Ureter (tissue), 1 donor: Measurements from ENCODE around the gene PTPRA. TPM values are rescaled to one million over a fixed set of nuclear protein-coding genes. Genes with fewer than 3 reads are reported as not detected.
A peak's percentile ranks its signal among the peaks of the same experiment; 100 is the strongest.

Source experiments
- DNase-seq: peaks from one replicate; pipeline ENCODE4 v3.0.0-alpha.2; 2020; ENCODE audit warnings: low spot score
- total RNA-seq: library from RNA; stranded (reverse); gene quantifications from one replicate; pipeline ENCODE4 v1.2.4, GENCODE V29; 2023
- donor health status: DM: yes; HTN: yes; CAD: no.

PTPRA gene
- total RNA-seq, 1 donor from 2014 or later: 79.5 TPM

DNA sequence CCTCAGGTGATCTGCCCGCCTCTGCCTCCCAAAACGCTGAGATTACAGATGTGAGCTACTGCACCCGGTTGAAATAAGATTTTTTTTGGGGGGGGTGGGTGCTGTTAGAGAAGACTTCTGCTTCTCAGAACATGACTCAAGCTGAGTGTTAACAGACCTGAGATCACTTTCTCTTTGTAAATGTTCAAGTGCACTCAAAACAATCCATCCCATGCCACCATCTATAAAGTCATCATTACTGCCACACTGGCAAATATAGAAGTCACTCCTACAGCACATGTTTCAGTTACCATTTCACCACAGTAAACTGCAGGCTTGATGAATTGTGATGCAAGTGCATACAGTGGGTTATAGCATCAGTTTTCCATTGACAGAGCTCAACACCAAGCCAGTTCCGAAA lies 23.8 kb upstream of the PTPRA start:
- no peak for DNase-seq

DNA sequence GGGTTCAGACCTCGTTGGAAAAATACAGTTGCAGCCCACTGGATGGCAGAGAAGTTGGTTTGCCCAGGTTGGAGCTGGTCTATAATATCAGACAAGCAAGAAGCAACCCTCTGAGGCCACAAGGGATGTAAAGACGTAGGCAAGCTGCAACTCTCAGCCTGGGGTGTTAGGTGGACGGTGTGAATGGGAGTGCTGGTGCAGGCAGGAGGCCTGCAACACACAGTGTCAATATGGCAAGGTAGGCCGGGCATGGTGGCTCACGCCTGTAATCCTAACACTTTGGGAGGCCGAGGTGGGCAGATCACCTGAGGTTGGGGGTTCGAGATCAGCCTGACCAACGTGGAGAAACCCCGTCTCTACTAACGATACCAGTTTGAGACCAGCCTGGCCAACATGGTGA lies 22.2 kb upstream of the PTPRA start:
- no peak for DNase-seq

DNA sequence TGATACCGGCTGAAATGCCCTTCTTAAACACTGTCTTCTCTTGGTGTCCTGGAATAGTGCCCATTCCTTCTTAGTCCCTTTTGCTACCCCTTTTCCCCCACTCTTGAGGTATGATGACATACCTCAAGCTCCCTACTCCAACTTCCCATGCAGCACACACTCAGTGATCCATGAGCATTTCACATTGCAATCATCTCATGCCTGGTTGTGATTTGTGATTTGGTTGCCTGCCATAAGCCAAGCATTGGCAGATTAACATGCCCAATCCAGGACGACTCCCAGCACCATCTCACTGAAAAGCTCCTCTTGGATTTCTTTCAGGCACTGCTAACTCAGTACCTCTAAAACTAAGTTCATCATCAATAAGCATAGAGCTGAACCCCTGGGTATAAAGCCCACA lies 14.7 kb upstream of the PTPRA start:
- no peak for DNase-seq

DNA sequence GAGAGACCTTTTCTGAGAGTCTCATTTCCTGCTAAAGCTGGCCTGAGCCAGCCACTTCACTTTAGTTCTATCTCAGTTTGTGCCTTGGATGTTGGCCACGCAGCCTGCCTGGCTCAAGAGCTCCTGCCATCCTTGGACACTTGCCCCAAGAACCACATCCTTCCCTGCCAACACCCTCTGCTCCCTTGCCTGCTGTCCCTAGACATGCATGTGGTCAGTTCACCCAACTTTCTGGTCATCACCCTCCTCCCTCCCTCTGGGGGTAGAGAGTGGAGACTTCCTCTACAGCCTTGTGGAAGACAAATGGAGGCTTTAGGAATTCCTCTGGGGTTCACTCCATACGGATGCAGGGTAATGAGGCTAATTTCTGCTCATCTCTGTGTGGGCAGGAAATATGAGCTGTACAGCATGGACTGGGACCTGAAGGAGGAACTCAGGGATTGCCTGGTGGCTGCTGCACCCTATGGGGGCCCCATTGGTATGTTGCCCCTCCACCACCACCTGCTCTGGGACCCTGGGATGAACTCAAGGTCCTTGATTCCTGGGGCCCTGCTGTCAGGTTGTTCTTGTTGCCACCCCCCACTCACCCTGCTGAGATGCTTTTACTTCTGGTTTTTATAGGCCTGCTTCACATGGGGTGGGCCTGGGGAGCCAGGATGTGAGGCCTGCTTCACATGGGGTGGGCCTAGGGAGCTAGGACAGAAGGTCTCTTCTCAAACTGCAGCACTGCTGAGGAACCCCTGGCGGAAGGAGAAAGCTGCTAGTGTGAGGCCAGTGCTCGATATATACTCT lies 13.8 kb upstream of the PTPRA start:
- no peak for DNase-seq

DNA sequence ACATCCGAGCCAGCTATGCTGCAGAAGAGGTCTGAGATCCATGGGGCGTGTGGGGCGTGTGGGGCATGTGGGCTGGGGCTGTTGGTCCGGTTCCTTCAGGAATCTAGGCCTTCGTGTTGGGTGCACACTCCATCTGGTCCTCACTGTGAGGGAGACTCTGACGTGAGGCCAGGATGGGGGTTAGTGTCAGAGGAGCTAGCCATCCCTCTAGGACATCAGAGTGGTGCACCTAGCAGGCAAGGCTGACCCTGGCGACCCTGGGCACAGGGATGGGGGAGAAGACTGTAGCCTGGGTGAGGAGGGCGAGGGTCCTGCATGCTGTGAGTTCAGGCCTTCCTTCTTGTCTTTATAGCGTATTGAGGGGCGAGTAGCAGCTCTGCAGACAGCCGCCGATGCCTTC lies 8.7 kb upstream of the PTPRA start:
- no peak for DNase-seq

DNA sequence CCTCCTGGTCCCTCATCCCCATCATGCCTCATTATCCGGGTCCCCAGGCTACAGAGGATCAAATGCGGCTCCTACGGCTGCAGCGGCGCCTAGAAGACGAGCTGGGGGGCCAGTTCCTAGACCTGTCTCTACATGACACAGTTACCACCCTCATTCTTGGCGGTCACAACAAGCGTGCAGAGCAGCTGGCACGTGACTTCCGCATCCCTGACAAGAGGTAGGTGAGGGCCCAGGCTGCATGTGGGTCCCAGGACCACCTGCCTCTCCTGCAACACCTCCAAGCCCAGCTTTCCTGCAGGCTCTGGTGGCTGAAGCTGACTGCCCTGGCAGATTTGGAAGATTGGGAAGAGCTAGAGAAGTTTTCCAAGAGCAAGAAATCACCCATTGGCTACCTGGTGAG lies 8.2 kb upstream of the PTPRA start:
- no peak for DNase-seq

DNA sequence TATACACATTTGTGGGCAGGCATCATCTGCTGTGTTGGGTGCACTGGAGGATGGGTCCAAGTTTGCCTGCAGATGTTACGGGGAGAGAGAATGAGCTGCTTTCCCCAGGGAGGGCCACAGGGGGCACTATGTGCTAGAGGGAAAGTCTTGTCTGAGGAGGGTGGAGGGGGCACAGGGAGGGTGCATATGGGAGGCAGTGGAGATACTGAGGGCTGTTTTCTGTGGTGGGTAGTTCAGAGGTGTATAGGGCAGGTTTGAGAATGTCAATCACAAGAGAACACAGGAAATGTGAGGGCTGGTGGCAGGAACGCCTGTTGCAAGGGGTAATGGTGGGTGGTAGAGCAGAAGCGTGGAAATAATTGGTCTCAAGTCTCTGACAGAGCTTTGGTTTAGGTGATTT lies 7.7 kb upstream of the PTPRA start:
- no peak for DNase-seq

DNA sequence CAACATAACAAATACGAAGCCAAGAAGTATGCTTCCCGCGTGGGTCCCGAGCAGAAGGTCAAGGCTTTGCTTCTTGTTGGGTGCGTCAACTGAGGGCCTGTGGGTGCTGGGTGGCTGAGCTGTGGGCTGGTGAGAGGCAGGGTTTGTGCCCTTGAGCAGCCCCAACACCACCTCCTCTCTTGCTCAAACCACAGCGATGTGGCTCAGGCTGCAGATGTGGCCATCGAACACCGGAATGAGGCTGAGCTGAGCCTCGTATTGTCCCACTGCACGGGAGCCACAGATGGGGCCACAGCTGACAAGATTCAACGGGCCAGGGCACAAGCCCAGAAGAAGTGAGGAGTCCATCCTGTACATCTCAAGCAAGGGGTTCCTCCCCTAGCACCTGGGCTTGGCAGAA lies 7.0 kb upstream of the PTPRA start:
- no peak for DNase-seq

DNA sequence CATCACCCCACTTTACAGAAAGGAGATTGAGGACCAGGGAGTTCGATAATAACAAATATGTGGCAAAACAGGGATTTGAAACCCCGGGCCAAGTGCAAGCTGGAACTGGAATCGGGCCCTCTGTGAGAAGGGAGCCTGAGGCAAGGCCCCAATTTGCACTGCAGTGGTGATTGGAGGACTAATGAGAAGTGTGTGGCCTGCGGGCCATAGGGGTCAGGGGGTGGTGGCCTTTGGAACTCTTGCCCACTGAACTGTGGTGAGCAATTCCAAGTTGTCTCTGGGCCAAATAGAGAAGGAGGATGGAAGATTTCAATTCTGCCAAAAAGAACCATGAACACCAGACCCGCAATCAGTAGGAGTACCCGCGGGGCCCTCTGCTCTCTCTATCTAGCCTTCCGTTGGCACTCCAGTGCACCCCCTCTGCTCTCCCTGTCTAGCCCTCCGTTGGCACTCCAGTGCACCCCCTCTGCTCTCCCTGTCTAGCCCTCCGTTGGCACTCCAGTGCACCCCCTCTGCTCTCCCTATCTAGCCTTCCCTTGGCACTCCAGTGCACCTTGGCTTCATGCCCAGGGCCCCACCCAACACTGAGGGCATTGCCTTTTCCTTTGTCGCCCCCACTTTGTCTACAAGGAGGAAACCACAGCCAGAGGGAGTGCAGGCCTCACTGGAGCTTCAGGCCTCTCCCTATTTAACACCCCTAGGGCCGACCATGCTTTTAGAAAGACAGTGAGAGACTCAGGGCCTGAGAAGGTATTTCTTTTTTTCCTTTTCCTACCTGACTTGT lies 6.0 kb upstream of the PTPRA start:
- no peak for DNase-seq

DNA sequence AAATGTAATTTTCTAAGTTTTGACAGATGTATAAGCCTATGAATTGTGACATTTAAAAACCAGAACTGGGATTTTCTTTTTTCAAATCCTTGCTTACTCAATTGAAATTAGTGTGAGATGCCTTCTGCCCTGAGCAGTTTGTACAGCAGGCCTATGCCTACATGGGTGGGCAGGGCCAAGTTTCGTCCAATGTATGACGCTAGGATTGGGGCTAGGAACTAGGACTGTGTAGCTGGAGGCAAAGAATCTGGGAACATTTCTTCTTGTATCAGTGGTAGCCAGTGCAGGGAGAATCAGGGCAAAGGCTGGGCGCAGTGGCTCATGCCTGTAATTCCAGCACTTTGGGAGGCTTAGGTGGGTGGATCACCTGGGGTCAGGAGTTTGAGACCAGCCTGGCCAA lies 3.9 kb upstream of the PTPRA start:
- DNase-seq: no peak

DNA sequence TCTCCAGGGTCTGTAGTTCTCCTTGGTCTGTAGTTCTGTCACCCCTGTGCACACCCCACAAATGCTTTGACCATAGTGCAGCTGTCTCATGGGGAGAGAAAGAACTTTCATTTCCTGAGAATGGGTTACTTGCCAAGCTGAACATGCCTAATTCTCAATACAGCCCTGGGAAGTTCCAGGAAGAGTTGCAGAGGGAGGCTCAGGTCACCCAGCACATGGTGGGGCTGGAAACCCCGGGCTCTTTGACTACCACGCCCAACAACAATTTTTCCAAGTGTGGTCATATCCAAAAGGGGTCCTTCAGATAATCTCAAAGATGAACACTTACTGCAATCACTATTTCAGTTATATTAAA lies 2.2 kb upstream of the PTPRA start:
- DNase-seq: no peak

DNA sequence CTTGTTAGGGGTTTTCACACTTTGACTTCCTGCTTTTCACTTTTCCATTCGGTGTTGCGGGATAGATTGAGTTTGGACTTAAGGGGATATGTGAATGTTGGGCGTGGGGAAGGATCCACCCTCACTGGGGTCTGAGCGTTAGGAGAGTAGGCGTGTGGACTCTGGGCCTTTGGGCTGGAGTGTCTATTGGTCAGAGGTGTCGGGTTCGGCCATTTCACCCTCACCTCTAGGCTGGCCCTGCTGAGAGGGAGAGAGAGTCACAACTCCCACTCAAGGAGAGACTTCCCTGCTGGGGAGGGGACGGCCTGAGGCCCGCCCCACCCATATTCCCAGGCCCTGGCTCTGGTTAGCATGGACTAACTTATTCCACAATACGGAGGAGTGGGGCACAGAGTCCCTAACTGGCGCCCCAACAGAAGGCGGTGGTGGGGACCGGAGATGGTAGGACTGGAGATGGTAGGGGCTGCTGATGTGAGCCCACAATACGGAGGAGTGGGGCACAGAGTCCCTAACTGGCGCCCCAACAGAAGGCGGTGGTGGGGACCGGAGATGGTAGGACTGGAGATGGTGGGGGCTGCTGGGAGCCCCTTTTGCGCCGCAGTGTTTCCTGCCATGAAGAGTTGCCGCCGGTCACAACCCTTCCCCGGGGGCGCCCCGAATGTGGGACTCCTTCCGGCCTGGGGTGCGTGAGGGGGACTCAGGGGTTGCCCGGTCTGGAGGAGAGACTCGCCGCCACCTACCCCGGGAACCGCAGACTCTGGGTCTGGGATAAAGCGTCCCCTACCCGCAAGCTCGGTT lies 1.4 kb upstream of the PTPRA start:
- DNase-seq: peak; percentile 54

DNA sequence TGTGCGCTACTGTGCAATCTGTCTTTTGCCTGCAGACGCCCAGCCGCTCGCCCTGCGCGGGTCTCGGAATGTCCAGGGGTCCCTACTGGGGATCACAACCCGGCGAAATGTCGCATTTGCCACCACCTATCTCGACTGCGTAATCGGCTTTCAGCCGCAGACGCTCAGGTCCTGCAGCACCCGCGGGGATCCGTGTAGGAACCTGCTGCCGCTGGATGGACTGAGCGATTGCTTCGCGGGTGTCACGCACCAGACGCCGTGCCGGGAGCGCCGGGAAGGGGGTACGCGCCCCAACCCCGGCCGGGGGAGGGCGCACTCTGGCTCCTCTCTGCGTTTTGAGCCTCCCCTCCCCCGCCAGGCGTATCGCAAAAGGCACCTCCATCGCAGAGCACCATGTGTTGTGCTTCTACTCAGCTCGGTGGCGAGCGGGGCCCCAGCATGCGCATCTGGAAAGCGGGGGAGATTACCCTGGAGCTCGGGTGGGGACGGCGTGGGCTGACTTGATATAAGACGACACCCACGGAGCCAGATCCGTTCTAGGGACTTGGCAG lies 747 bp upstream of the PTPRA start:
- DNase-seq: peak; percentile 62

DNA sequence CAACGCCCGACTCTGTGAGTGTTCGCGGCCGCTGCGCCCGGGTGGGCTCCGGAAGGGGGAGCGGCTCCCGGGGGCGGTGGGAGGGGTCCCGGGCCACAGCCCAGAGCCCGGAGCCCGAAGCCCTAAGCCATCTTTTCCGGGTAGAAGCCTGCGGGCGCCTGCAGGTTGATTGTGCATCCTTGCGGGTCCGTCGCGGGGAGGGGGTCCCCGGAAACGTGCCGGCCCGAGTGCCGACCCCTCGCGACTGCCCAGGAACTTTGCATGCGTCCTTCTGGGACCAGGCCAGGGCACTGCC lies 413 bp downstream of the PTPRA start:
- DNase-seq: no peak

DNA sequence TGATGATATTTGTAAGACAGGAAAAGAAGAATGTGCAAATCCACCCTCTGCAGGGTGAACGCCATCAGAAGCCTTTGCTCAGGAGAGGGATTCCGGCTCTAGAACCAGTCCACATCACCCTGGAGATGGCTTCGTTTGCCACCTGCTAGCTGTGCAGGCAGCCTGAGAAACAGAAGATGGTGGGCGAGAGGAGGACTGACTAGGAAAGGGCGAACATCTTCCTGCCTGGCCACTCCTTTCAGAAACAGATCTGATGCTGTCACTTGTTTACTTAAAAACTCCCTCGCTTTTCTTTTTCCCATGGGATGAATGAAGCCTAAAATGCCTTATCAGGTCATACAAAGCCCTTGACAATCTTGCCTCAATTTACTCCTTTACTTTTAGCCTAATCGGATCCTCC lies 1.2 kb downstream of the PTPRA start:
- no peak for DNase-seq

DNA sequence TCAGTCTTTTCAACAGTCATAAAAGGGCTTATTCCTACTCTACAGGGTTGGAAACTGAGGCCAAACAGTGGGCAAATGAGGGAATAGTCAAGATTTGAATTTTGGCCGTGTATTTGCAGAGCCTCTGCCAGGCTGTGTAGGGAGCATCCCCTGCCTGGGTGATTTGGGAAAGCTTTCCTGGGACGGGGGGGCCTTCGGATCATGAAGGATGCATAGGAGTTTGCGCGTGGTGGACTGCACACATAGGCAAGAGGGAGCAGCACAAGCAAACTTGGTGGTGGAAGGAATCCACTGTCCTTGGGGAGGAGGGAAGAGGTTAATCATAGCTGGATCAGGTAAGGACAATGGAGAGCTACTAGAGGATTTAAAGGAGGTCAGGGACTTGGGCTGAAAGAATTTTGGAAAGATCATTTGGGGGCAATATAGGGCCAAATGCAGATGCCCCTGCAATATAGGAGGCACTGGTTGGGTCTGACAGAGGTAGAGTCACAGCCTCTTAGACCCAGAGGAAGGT lies 2.5 kb downstream of the PTPRA start:
- no peak for DNase-seq

DNA sequence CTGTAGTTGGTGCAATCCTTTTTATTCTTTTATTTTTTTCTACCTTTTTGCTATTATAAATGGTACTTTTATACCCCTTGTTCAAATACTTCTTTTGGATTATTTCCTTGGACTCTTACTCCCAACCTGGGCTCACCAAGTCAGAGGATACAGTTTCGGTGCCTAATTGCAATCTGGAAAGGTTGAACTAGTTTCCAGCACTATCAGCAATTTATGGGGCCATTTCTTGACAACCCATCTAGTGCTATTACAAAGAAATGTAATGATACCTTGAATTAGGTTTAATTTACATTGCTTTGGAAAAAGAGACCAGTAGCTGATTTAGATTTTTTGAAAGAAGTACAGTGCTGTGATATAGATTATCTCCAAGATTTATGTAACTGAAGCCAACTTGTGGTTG lies 5.2 kb downstream of the PTPRA start:
- no peak for DNase-seq

DNA sequence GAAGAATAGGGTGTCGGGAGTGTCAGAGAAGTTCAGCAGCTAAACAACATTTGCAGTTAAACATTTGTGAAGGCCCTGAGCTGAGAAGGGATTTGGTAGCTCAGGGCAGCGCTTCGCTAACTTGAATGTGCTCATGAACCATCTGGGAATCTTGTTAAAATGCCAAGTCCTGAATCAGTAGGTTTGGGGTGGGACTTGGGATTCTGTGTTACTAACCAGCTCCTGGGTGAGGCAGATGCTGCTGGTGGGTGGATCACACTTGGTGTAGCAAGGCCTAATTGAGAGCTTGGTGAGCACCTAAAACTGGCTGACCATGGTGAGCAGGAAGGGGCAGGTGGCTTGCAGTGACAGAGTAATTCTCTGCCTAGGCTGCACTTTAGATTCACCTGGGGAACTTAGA lies 5.9 kb downstream of the PTPRA start:
- no peak for DNase-seq

DNA sequence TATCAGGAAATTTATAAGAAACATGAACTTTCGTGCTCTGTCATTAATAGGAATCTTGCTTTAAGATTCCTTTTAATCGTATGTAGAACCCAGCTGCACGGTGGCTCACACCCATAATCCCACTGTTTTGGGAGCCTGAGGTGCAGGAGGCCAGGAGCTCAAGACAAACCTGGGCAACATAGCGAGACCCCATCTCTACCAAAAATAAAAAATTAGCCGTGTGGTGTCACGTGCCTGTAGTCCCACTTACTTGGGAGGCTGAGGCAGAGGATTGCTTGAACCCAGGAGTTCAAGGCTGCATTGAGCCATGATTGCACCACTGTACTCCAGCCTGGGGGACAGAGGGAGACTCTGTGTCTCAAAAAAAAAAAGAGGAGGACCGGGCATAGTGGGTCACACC lies 7.4 kb downstream of the PTPRA start:
- no peak for DNase-seq

DNA sequence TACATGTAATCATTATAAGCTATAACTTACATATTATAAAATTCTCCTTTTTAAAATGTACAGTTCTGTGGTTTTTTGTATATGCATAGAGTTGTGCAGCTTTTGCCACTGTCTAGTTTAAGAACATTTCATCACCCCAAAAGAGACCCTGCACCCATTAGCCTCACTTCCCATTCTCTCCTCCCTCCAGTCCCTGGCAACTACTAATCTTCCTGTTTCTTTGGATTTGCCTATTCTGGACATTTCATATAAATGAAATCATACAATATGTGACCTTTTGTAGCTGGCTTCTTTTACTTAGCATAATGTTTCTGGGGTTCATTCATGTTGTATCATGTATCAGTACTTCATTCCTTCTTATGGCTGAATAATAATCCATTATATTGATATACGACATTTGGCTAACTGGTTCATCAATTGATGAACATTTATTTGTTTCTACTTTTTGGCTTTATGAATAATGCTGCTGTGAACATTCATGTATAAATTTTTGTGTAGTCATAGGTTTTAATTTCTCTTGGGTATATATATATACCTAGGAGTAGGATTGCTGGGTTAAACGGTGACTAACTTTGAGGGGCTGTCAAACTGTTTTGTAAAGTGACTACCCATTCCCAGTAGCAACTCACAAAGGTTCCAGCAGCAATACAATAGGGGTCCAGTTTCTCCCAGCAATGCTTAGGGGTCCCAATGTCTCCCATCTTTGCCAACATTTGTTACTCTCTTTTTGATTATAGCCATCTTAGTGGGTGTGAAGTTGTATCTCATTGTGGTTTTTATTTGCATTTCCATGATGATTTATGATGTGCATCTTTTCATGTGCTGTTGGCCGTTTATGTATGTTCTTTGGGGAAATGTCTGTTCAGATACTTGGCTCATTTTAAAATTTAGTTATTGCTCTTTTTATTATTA lies 10.7 kb downstream of the PTPRA start:
- DNase-seq: no peak

DNA sequence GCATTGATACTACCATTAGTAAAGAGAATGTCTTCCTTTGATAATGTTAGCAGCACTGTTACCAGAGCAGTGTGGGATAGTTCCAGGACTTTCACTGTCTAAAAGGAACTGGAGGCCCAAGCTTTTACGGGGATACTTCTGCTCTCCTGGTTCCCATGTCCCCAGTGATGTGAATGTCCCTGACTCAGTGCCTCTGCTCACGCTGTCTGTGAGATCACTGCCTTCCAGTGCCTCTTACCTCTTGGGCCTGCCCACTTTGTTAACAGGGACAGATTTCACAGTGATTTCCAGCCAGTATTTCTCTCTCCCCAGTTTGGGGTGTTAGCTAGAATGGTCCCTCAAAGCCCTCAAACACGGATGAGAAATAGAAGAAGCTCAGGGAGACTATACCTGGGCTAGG lies 14.4 kb downstream of the PTPRA start:
- no peak for DNase-seq
